NCI-H446 (cell line): ENCODE measurements around the gene CIT.
"Not testable (repeated sequence)": the region's sequence is repeated elsewhere in the genome, so short reads cannot be mapped to it uniquely, and the experiment has no call there.

ENCODE experiments used
- DNase-seq, 2 experiments: peaks; one replicate each; lab custom pipeline; 2025; lab: John Stamatoyannopoulos, UW

The CIT gene

GRCh38 chr12:119740830-119741229 lies 136.3 kb downstream of the CIT start:
- DNase-seq, result no peak

- no peak for DNase-seq
Measured at GRCh38 chr12:119735079-119735478, 142.0 kb downstream of the CIT start.

GRCh38 chr12:119730381-119730780 lies 146.7 kb downstream of the CIT start:
- DNase-seq, result no peak

GRCh38 chr12:119729871-119730270 lies 147.2 kb downstream of the CIT start:
- no peak for DNase-seq

GRCh38 chr12:119728444-119728745 lies 148.7 kb downstream of the CIT start:
- DNase-seq, result no peak

- DNase-seq, result no peak
Measured at GRCh38 chr12:119727600-119728443, 149.3 kb downstream of the CIT start.

- DNase-seq, result no peak
Measured at GRCh38 chr12:119725523-119725922, 151.6 kb downstream of the CIT start.

GRCh38 chr12:119721306-119721705 lies 155.8 kb downstream of the CIT start:
- DNase-seq, result no peak

GRCh38 chr12:119720349-119720748 lies 156.8 kb downstream of the CIT start:
- DNase-seq, result no peak

- DNase-seq, result no peak
Measured at GRCh38 chr12:119718141-119718540, 159.0 kb downstream of the CIT start.

- DNase-seq, result no peak
Measured at GRCh38 chr12:119715268-119715620, 161.9 kb downstream of the CIT start.

GRCh38 chr12:119714614-119715267 lies 162.4 kb downstream of the CIT start:
- DNase-seq, result no peak

- no peak for DNase-seq
Measured at GRCh38 chr12:119713551-119714031, 163.5 kb downstream of the CIT start.

- no peak for DNase-seq
Measured at GRCh38 chr12:119712721-119713120, 164.4 kb downstream of the CIT start.

- DNase-seq, result no peak
Measured at GRCh38 chr12:119711693-119712092, 165.4 kb downstream of the CIT start.

GRCh38 chr12:119710965-119711551 lies 166.1 kb downstream of the CIT start:
- no peak for DNase-seq

GRCh38 chr12:119710374-119710964 lies 166.7 kb downstream of the CIT start:
- DNase-seq, result no peak

- DNase-seq, result not testable (repeated sequence)
Measured at GRCh38 chr12:119706427-119706826, 170.7 kb downstream of the CIT start.

GRCh38 chr12:119705182-119705581 lies 171.9 kb downstream of the CIT start:
- DNase-seq, result no peak

GRCh38 chr12:119704065-119704747 lies 172.9 kb downstream of the CIT start:
- no peak for DNase-seq

- DNase-seq, result no peak
Measured at GRCh38 chr12:119700078-119700477, 177.0 kb downstream of the CIT start.

GRCh38 chr12:119699199-119699760 lies 177.8 kb downstream of the CIT start:
- DNase-seq, result no peak
